Neural cell (in vitro differentiated cells): ENCODE measurements around the gene INO80E. TPM values are rescaled to one million over a fixed set of nuclear protein-coding genes. Genes with fewer than 3 reads are reported as not detected.

Experiments used
- H2AFZ ChIP-seq: fragments of 200-600, 300-800 bp; sonication (generic), shearing (Covaris generic); 2 replicates; pipeline ENCODE4 v1.6.0; 2014; ENCODE audit warnings: low read depth, mild to moderate bottlenecking, antibody characterized with exemption, low read length, moderate library complexity
- H3F3A ChIP-seq: fragments of 200-600 bp; shearing (Covaris generic); 2 replicates; pipeline ENCODE4 v1.6.1; 2016; ENCODE audit warnings: mild to moderate bottlenecking, moderate library complexity, mixed read lengths, antibody characterized with exemption, low read length; ENCODE audit not compliant: insufficient read depth, poor library complexity, severe bottlenecking
- H3K27ac ChIP-seq: fragments of 200-600, 300-800 bp; sonication (generic), shearing (Covaris generic); 2 replicates; pipeline ENCODE4 v1.5.1; 2014; ENCODE audit warnings: mild to moderate bottlenecking, low read length, moderate library complexity
- H3K27me3 ChIP-seq: fragments of 300-800, 200-600 bp; sonication (generic), shearing (Covaris generic); 2 replicates; pipeline ENCODE4 v1.6.0; 2014; ENCODE audit warnings: mild to moderate bottlenecking, low read depth, low read length, moderate library complexity; ENCODE audit not compliant: insufficient read depth
- H3K36me3 ChIP-seq: fragments of 300-800, 200-600 bp; sonication (generic), shearing (Covaris generic); 2 replicates; pipeline ENCODE4 v1.5.1; 2014; ENCODE audit warnings: mild to moderate bottlenecking, antibody characterized with exemption, low read length, moderate library complexity; ENCODE audit not compliant: insufficient read depth
- H3K4me2 ChIP-seq: fragments of 300-800, 200-600 bp; sonication (generic), shearing (Covaris generic); 2 replicates; pipeline ENCODE4 v1.6.0; 2014; ENCODE audit warnings: mild to moderate bottlenecking, low read length
- H3K4me3 ChIP-seq: fragments of 300-800, 200-600 bp; sonication (generic), shearing (Covaris generic); 2 replicates; pipeline ENCODE4 v1.5.1; 2014; ENCODE audit warnings: mild to moderate bottlenecking, low read length, moderate library complexity
- H3K79me2 ChIP-seq: fragments of 200-600 bp; shearing (Covaris generic); replicated peaks from 2 replicates; pipeline ENCODE4 v1.6.0; 2014; ENCODE audit warnings: mild to moderate bottlenecking, low read length, moderate library complexity; ENCODE audit not compliant: insufficient read depth
- H3K9ac ChIP-seq: fragments of 300-800, 200-600 bp; sonication (generic), shearing (Covaris generic); 2 replicates; pipeline ENCODE4 v1.6.1; 2016; ENCODE audit warnings: mild to moderate bottlenecking, low read length, mixed read lengths
- H3K9me2 ChIP-seq: fragments of 200-600 bp; shearing (Covaris generic); 2 replicates; pipeline ENCODE4 v1.6.1; 2016; ENCODE audit warnings: mild to moderate bottlenecking, low read length, mixed read lengths; ENCODE audit not compliant: insufficient read depth
- H3K9me3 ChIP-seq: fragments of 200-600, 300-800 bp; sonication (generic), shearing (Covaris generic); 2 replicates; pipeline ENCODE4 v1.6.1; 2016; ENCODE audit warnings: mild to moderate bottlenecking, mixed run types, low read length, moderate library complexity, mixed read lengths
- H4K20me1 ChIP-seq: fragments of 200-600 bp; shearing (Covaris generic); 2 replicates; pipeline ENCODE4 v1.6.1; 2016; ENCODE audit warnings: mild to moderate bottlenecking, mixed run types; ENCODE audit not compliant: insufficient read depth
- EP300 ChIP-seq: fragments of 450-650 bp; conservative IDR thresholded peaks from 2 replicates; pipeline ENCODE4 v1.6.1; 2014; ENCODE audit warnings: antibody characterized with exemption, mild to moderate bottlenecking, moderate library complexity; ENCODE audit not compliant: poor library complexity, severe bottlenecking
- EZH2 ChIP-seq: fragments of 200-600, 300-800 bp; shearing (Covaris generic), sonication (generic); IDR thresholded peaks from 2 replicates; pipeline ENCODE4 v1.6.1; 2014; ENCODE audit warnings: antibody characterized with exemption, low read length, borderline replicate concordance, mild to moderate bottlenecking; ENCODE audit not compliant: insufficient read depth, poor library complexity, severe bottlenecking
- MXI1 ChIP-seq: fragments of 450-650 bp; conservative IDR thresholded peaks from 2 replicates; pipeline ENCODE4 v1.6.1; 2014; ENCODE audit warnings: antibody characterized with exemption, mild to moderate bottlenecking; ENCODE audit not compliant: poor library complexity, severe bottlenecking
- POLR2AphosphoS5 ChIP-seq: IDR thresholded peaks from 2 replicates; pipeline ENCODE4 v1.6.1; 2012
- RAD21 ChIP-seq: fragments of 450-650 bp; conservative IDR thresholded peaks from 2 replicates; pipeline ENCODE4 v1.6.1; 2014; ENCODE audit warnings: antibody characterized with exemption, mild to moderate bottlenecking, moderate library complexity
- SMC3 ChIP-seq: fragments of 450-650 bp; conservative IDR thresholded peaks from 2 replicates; pipeline ENCODE4 v1.6.1; 2014; ENCODE audit warnings: antibody characterized with exemption, mild to moderate bottlenecking, moderate library complexity; ENCODE audit not compliant: poor library complexity
- TAF1 ChIP-seq: IDR thresholded peaks from 2 replicates; pipeline ENCODE4 v1.6.1; 2012; ENCODE audit warnings: low read depth
- polyA plus RNA-seq: library from polyadenylated mRNA; depleted of rRNA; stranded (reverse); fragments of >200 nt; gene quantifications from 2 replicates; pipeline ENCODE4 v1.2.3, GENCODE V29; 2014
- TF ChIP-seq, protein P1 (sequence below): IDR thresholded peaks from 2 replicates; pipeline ENCODE4 v1.6.1; 2012; ENCODE audit warnings: borderline replicate concordance
- TF ChIP-seq, protein P2 (sequence below): fragments of 450-650 bp; IDR thresholded peaks from 2 replicates; pipeline ENCODE4 v1.5.1; 2014; ENCODE audit warnings: antibody characterized with exemption, mild to moderate bottlenecking, moderate library complexity; ENCODE audit not compliant: poor library complexity, severe bottlenecking

The INO80E gene
- polyA plus RNA-seq, 1 donor from 2014 or later: 130 TPM

DNA sequence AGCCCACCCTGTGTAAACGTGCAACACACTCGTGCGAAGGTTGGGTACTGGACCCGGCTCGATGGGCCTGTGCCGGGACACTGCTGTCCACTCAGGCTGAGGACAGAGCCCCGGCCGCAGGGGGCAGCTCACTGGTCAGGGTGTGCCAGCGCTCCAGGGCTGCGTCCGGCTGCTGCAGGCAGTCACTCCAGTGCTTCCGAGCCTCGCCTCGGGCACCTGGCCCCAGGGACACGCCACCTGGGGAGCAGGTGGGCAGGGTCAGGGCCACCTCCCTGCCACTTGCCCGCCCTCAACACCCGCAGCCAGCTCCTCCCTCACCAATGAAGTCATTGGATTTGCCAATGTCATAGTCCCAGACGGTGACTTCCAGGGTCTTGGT lies 10.0 kb downstream of the INO80E start:
- H4K20me1 ChIP-seq: no peaks in the 10 kb centered on the region
- H2AFZ ChIP-seq: no peak overlapping the region
- H3K9me2 ChIP-seq: no peaks in the 10 kb centered on the region
- TF ChIP-seq RAD21: no peak
- TF ChIP-seq SMC3: no peak
- TF ChIP-seq TAF1: no peak
- no peak for TF ChIP-seq POLR2AphosphoS5
- TF ChIP-seq EP300: no peak
- no peak for TF ChIP-seq MXI1
- TF ChIP-seq, protein P1, sequence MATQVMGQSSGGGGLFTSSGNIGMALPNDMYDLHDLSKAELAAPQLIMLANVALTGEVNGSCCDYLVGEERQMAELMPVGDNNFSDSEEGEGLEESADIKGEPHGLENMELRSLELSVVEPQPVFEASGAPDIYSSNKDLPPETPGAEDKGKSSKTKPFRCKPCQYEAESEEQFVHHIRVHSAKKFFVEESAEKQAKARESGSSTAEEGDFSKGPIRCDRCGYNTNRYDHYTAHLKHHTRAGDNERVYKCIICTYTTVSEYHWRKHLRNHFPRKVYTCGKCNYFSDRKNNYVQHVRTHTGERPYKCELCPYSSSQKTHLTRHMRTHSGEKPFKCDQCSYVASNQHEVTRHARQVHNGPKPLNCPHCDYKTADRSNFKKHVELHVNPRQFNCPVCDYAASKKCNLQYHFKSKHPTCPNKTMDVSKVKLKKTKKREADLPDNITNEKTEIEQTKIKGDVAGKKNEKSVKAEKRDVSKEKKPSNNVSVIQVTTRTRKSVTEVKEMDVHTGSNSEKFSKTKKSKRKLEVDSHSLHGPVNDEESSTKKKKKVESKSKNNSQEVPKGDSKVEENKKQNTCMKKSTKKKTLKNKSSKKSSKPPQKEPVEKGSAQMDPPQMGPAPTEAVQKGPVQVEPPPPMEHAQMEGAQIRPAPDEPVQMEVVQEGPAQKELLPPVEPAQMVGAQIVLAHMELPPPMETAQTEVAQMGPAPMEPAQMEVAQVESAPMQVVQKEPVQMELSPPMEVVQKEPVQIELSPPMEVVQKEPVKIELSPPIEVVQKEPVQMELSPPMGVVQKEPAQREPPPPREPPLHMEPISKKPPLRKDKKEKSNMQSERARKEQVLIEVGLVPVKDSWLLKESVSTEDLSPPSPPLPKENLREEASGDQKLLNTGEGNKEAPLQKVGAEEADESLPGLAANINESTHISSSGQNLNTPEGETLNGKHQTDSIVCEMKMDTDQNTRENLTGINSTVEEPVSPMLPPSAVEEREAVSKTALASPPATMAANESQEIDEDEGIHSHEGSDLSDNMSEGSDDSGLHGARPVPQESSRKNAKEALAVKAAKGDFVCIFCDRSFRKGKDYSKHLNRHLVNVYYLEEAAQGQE: no peak
- TF ChIP-seq, protein P2, sequence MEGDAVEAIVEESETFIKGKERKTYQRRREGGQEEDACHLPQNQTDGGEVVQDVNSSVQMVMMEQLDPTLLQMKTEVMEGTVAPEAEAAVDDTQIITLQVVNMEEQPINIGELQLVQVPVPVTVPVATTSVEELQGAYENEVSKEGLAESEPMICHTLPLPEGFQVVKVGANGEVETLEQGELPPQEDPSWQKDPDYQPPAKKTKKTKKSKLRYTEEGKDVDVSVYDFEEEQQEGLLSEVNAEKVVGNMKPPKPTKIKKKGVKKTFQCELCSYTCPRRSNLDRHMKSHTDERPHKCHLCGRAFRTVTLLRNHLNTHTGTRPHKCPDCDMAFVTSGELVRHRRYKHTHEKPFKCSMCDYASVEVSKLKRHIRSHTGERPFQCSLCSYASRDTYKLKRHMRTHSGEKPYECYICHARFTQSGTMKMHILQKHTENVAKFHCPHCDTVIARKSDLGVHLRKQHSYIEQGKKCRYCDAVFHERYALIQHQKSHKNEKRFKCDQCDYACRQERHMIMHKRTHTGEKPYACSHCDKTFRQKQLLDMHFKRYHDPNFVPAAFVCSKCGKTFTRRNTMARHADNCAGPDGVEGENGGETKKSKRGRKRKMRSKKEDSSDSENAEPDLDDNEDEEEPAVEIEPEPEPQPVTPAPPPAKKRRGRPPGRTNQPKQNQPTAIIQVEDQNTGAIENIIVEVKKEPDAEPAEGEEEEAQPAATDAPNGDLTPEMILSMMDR: no peak
- TF ChIP-seq EZH2: no peak
- no peak overlapping the region for H3K4me2 ChIP-seq
- H3K36me3 ChIP-seq: no peaks in the 10 kb centered on the region
- no peak overlapping the region for H3K4me3 ChIP-seq
- H3F3A ChIP-seq: no peaks in the 10 kb centered on the region
- H3K9me3 ChIP-seq: no peaks in the 10 kb centered on the region
- H3K9ac ChIP-seq: no peak overlapping the region
- no peak overlapping the region for H3K27ac ChIP-seq
- H3K27me3 ChIP-seq: no peaks in the 10 kb centered on the region
- no peaks in the 10 kb centered on the region for H3K79me2 ChIP-seq

DNA sequence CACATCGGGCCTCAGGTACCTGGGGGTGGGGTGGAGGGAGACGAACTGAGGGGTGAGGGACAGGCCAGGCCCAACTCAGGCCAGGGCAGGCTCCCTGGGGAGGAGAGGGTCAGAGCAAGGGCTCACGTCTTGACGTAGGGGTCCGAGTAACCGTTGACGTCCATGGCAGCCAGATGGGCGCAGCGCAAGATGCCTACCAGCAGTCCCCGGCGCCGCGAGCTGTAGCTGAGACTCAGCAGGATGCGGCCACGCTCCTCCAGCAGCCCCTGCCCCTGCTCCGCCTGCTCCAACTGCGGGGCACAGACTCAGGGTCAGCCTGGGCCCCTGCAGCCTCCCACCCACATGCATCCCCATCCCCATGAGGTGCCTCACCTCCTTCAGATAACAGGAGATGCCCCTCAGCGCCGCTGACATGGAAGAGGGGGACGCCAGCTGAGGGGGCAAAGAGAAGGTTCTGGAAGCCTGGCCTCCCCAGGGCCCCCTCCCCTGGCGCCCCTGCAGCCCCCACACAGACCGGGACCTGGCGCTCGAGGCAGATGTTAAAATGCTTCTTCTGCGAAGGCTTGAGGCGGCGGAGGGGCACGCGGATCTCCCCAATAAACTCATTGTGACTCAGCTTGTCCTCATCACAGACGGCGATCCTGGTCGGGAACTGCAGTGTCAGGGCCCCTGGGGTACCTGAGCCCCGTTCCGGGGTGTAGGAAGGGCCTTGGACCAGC lies 10.8 kb downstream of the INO80E start:
- H3K4me2 ChIP-seq: no peak overlapping the region
- TF ChIP-seq POLR2AphosphoS5 (no peak), TAF1 (no peak), SMC3 (no peak), EP300 (no peak), MXI1 (no peak), EZH2 (no peak), RAD21 (no peak)
- TF ChIP-seq, protein P1: no peak
- TF ChIP-seq, protein P2: no peak
- H3K27ac ChIP-seq: no peak overlapping the region
- H3K36me3 ChIP-seq: no peaks in the 10 kb centered on the region
- no peaks in the 10 kb centered on the region for H3K79me2 ChIP-seq
- H3K27me3 ChIP-seq: no peaks in the 10 kb centered on the region
- H4K20me1 ChIP-seq: no peaks in the 10 kb centered on the region
- no peaks in the 10 kb centered on the region for H3F3A ChIP-seq
- H3K4me3 ChIP-seq: no peak overlapping the region
- no peak overlapping the region for H2AFZ ChIP-seq
- H3K9ac ChIP-seq: no peak overlapping the region
- H3K9me3 ChIP-seq: no peaks in the 10 kb centered on the region
- no peaks in the 10 kb centered on the region for H3K9me2 ChIP-seq
